IMR-90 (cell line): ENCODE results near the gene CAMK2G. TPM values are rescaled to one million over a fixed set of nuclear protein-coding genes. Genes with fewer than 3 reads are reported as not detected.

Experiments
- ATAC-seq: fragments of 200-7000 bp; cut with Tn5 transposase; 2 replicates; pipeline ENCODE4 v1.9.1; 2020; ENCODE audit warnings: low read depth, mild to moderate bottlenecking, moderate library complexity
- BruUV-seq: library from RNA; stranded (reverse); fragments of 400-500 nt; replicated peaks from 2 replicates; lab custom pipeline; 2021; lab: Mats Ljungman, UMichigan
- CTCF ChIA-PET: fragments of 300-600 bp; formaldehyde crosslinking; extraction: SDS; loops from one replicate; lab custom pipeline; 2021; ENCODE audit warnings: antibody characterized with exemption; lab: Yijun Ruan, JAX
- POLR2A ChIA-PET: fragments of 300-600 bp; sonication (Branson Sonifier 250); formaldehyde crosslinking; loops from one replicate; lab custom pipeline; 2022; ENCODE audit warnings: antibody characterized with exemption; ENCODE audit not compliant: unreplicated experiment; lab: Charles Lee
- DNase-seq: peaks from one replicate; pipeline ENCODE4 v3.0.0; 2013
- H2AFZ ChIP-seq: replicated peaks from 2 replicates; pipeline ENCODE3; 2013; ENCODE audit warnings: low read length, mild to moderate bottlenecking; ENCODE audit not compliant: poor library complexity
- H2AK5ac ChIP-seq: 2 replicates; pipeline ENCODE4 v1.6.1; 2013; ENCODE audit warnings: low read depth, low read length, inconsistent platforms
- H2AK9ac ChIP-seq: replicated peaks from 2 replicates; pipeline ENCODE3; 2013; ENCODE audit warnings: mild to moderate bottlenecking, low read depth, low read length, moderate library complexity; ENCODE audit not compliant: poor library complexity
- H2BK120ac ChIP-seq: 2 replicates; pipeline ENCODE4 v1.6.1; 2013; ENCODE audit warnings: low read depth, low read length, inconsistent platforms
- H2BK15ac ChIP-seq: 3 replicates; pipeline ENCODE4 v1.6.1; 2013; ENCODE audit warnings: low read depth, low read length, inconsistent platforms
- H2BK20ac ChIP-seq: 2 replicates; pipeline ENCODE4 v1.6.1; 2013; ENCODE audit warnings: low read depth, mild to moderate bottlenecking, inconsistent platforms, low read length, moderate library complexity
- H2BK5ac ChIP-seq: 2 replicates; pipeline ENCODE4 v1.6.1; 2013; ENCODE audit warnings: mild to moderate bottlenecking, low read depth, low read length, inconsistent platforms; ENCODE audit not compliant: poor library complexity, severe bottlenecking
- H3K14ac ChIP-seq: replicated peaks from 2 replicates; pipeline ENCODE4 v1.6.1; 2013; ENCODE audit warnings: low read depth, low read length, inconsistent platforms
- H3K18ac ChIP-seq: 2 replicates; pipeline ENCODE4 v1.6.1; 2013; ENCODE audit warnings: low read depth, low read length, control low read depth
- H3K23ac ChIP-seq: 2 replicates; pipeline ENCODE4 v1.6.1; 2013; ENCODE audit warnings: low read depth, low read length, inconsistent platforms
- H3K27ac ChIP-seq: 2 replicates; pipeline ENCODE4 v1.5.1; 2013; ENCODE audit warnings: mild to moderate bottlenecking, control low read depth, low read length; ENCODE audit not compliant: insufficient read depth
- H3K27me3 ChIP-seq: 2 replicates; pipeline ENCODE4 v1.6.1; 2013; ENCODE audit warnings: low read length; ENCODE audit not compliant: control insufficient read depth, insufficient read depth
- H3K36me3 ChIP-seq: 2 replicates; pipeline ENCODE4 v1.6.1; 2013; ENCODE audit warnings: low read length, mixed read lengths; ENCODE audit not compliant: control insufficient read depth, insufficient read depth
- H3K4ac ChIP-seq: 2 replicates; pipeline ENCODE4 v1.6.1; 2013; ENCODE audit warnings: low read depth, low read length, inconsistent platforms
- H3K4me1 ChIP-seq: 2 replicates; pipeline ENCODE4 v1.6.1; 2013; ENCODE audit warnings: low read length, mixed read lengths; ENCODE audit not compliant: control insufficient read depth, insufficient read depth
- H3K4me2 ChIP-seq: 2 replicates; pipeline ENCODE4 v1.6.1; 2013; ENCODE audit warnings: low read depth, mild to moderate bottlenecking, control low read depth, low read length, moderate library complexity
- H3K4me3 ChIP-seq: 2 replicates; pipeline ENCODE4 v1.5.1; 2013; ENCODE audit warnings: low read depth, mild to moderate bottlenecking, control low read depth, low read length, moderate library complexity; ENCODE audit not compliant: insufficient read depth
- H3K56ac ChIP-seq: 2 replicates; pipeline ENCODE4 v1.6.1; 2013; ENCODE audit warnings: low read length, inconsistent platforms; ENCODE audit not compliant: insufficient read depth; ENCODE audit errors: extremely low read depth
- H3K79me1 ChIP-seq, 2 experiments: 2 replicates each; pipeline ENCODE4 v1.6.1; 2013; ENCODE audit warnings: low read length in 2 of 2, inconsistent platforms in 1 of 2, low read depth in 1 of 2
- H3K9ac ChIP-seq: 2 replicates; pipeline ENCODE4 v1.6.1; 2013; ENCODE audit warnings: low read depth, low read length, control low read depth
- H3K9me1 ChIP-seq: 2 replicates; pipeline ENCODE4 v1.6.1; 2013; ENCODE audit warnings: low read length, inconsistent platforms; ENCODE audit not compliant: insufficient read depth
- H3K9me3 ChIP-seq: 2 replicates; pipeline ENCODE4 v1.6.1; 2013; ENCODE audit warnings: low read length; ENCODE audit not compliant: control insufficient read depth, insufficient read depth
- H4K20me1 ChIP-seq: 2 replicates; pipeline ENCODE4 v1.6.1; 2013; ENCODE audit warnings: low read length, inconsistent platforms; ENCODE audit not compliant: insufficient read depth
- H4K5ac ChIP-seq: 2 replicates; pipeline ENCODE4 v1.6.1; 2013; ENCODE audit warnings: mild to moderate bottlenecking, low read depth, low read length, control low read depth
- H4K8ac ChIP-seq, 2 experiments: 2 replicates each; pipeline ENCODE4 v1.6.1; 2013; ENCODE audit warnings: low read depth in 2 of 2, low read length in 2 of 2, control low read depth in 1 of 2, inconsistent platforms in 1 of 2
- H4K91ac ChIP-seq: 2 replicates; pipeline ENCODE4 v1.6.1; 2013; ENCODE audit warnings: low read depth, low read length, inconsistent platforms; ENCODE audit not compliant: insufficient read depth
- BHLHE40 ChIP-seq: fragments of 150-350 bp; IDR thresholded peaks from 2 replicates; pipeline ENCODE4 v1.6.1; 2016; ENCODE audit warnings: mild to moderate bottlenecking, low read depth, low read length
- CEBPB ChIP-seq: IDR thresholded peaks from 2 replicates; pipeline ENCODE4 v1.6.1; 2012; ENCODE audit warnings: low read depth, low read length, improper control_type of control experiment
- CHD1 ChIP-seq: IDR thresholded peaks from 2 replicates; pipeline ENCODE4 v1.6.1; 2012; ENCODE audit warnings: low read depth, low read length, improper control_type of control experiment
- FOS ChIP-seq: fragments of 150-350 bp; IDR thresholded peaks from 2 replicates; pipeline ENCODE4 v1.6.1; 2016; ENCODE audit warnings: low read depth, low read length
- MAFK ChIP-seq: IDR thresholded peaks from 2 replicates; pipeline ENCODE4 v1.6.1; 2012; ENCODE audit warnings: low read depth, low read length, improper control_type of control experiment
- MAZ ChIP-seq: IDR thresholded peaks from 2 replicates; pipeline ENCODE4 v1.6.1; 2012; ENCODE audit warnings: low read depth, mild to moderate bottlenecking, low read length, improper control_type of control experiment, moderate library complexity, borderline replicate concordance
- MXI1 ChIP-seq: IDR thresholded peaks from 2 replicates; pipeline ENCODE4 v1.6.1; 2012; ENCODE audit warnings: low read depth, mild to moderate bottlenecking, low read length, moderate library complexity, borderline replicate concordance
- NFE2L2 ChIP-seq: fragments of 150-350 bp; IDR thresholded peaks from 2 replicates; pipeline ENCODE4 v1.6.1; 2016; ENCODE audit warnings: low read depth, mild to moderate bottlenecking, low read length
- POLR2A ChIP-seq: IDR thresholded peaks from 2 replicates; pipeline ENCODE4 v1.6.1; 2012; ENCODE audit warnings: mild to moderate bottlenecking, low read depth, low read length
- RAD21 ChIP-seq: IDR thresholded peaks from 2 replicates; pipeline ENCODE4 v1.6.1; 2012; ENCODE audit warnings: low read length, improper control_type of control experiment
- RCOR1 ChIP-seq: IDR thresholded peaks from 2 replicates; pipeline ENCODE4 v1.6.1; 2012; ENCODE audit warnings: mild to moderate bottlenecking, low read length, improper control_type of control experiment; ENCODE audit not compliant: insufficient replicate concordance
- RFX5 ChIP-seq: IDR thresholded peaks from 2 replicates; pipeline ENCODE4 v1.8.0; 2012; ENCODE audit warnings: low read depth, mild to moderate bottlenecking, low read length, moderate library complexity
- SMC3 ChIP-seq: fragments of 150-350 bp; IDR thresholded peaks from 2 replicates; pipeline ENCODE4 v1.6.1; 2016; ENCODE audit warnings: low read depth, mild to moderate bottlenecking, antibody characterized with exemption, low read length, moderate library complexity
- WGBS, 2 experiments: methylation state at CpG; one replicate each; pipeline versions ENCODE4 v1.1.5 to v1.1.7; 2013; ENCODE audit warnings: missing lambda C conversion rate in 2 of 2; ENCODE audit not compliant: insufficient read length in 1 of 2; ENCODE audit errors: extremely low coverage in 2 of 2; 5-methylcytosine and 5-hydroxymethylcytosine counted together
- dilution Hi-C: fragments of 300-500 bp; cut with HindIII; formaldehyde crosslinking; loops from one replicate; pipeline ENCODE4 v1.14.3; 2018; ENCODE audit warnings: low sequenced_read_pairs; ENCODE audit not compliant: unreplicated experiment
- in situ Hi-C: fragments of 300-500 bp; cut with MboI; formaldehyde crosslinking; loops from 3 replicates; pipeline ENCODE4 v1.14.3; 2019; ENCODE audit warnings: low sequenced_read_pairs, inconsistent platforms, mixed read lengths
- intact Hi-C: fragments of 100-400 bp; cut with micrococcal nuclease; formaldehyde crosslinking; loops from 2 replicates; pipeline ENCODE4 v1.10.0; 2022
- polyA plus RNA-seq, 3 experiments: library from polyadenylated mRNA; depleted of rRNA; stranded (reverse); fragments of >200 nt; gene quantifications; 2 replicates each; pipeline ENCODE4 v1.2.3, GENCODE V29; 2012; ENCODE audit warnings: low replicate concordance in 1 of 3
- total RNA-seq: library from RNA; depleted of rRNA; stranded (reverse); fragments of >200 nt; gene quantifications from 2 replicates; pipeline ENCODE4 v1.2.3, GENCODE V29; 2012
- TF ChIP-seq, protein P1 (sequence below): fragments of 150-350 bp; IDR thresholded peaks from 2 replicates; pipeline ENCODE4 v1.6.1; 2016; ENCODE audit warnings: low read depth, mild to moderate bottlenecking, low read length, moderate library complexity, borderline replicate concordance
- TF ChIP-seq, protein P2 (sequence below): fragments of 150-350 bp; IDR thresholded peaks from 2 replicates; pipeline ENCODE4 v1.6.1; 2017; ENCODE audit warnings: mild to moderate bottlenecking, antibody characterized with exemption, low read length, low read depth
- TF ChIP-seq, protein P3 (sequence below): conservative IDR thresholded peaks from 2 replicates; pipeline ENCODE4 v1.5.1; 2012; ENCODE audit warnings: mild to moderate bottlenecking, low read depth, low read length, improper control_type of control experiment

Gene CAMK2G
- total and polyA plus RNA-seq, 2 of the 4 experiments (the other 2 are of a cell fraction): 20.4 to 25.4 TPM

DNA sequence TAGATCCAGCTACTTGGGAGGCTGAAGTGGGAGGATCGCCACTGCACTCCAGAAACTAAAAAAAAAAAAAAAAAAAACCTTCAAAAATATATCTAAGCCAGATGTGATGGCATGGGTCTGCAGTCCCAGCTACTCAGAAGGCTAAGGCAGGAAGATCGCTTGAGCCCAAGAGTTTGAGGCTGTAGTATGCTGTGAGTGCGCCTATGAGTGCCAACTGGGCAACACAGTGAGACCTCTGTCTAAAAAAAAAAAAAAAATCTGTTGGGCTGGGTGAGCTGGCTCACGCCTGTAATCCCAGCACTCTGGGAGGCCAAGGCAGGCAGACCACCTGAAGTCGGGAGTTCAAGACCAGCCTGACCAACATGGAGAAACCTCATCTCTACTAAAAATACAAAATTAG, 95.3 kb downstream of the CAMK2G start:
- no peak overlapping the region for H2AK5ac ChIP-seq
- ChIA-PET CTCF (interaction anchor here (0.6 kb wide), 1 partner anchor 1610 kb away, joined by 3 read pairs; no protein-coding TSS in a partner anchor), POLR2A (no interaction called here)

More for the DNA sequence above, 95.3 kb downstream of the CAMK2G start:
- peaks cover 6% of the 10 kb centered on the region; the same call in 1 of the 2 replicates for H3K4me1 ChIP-seq
- no peak overlapping the region for H2BK120ac ChIP-seq
- H4K91ac ChIP-seq: no peak overlapping the region
- H3K23ac ChIP-seq: no peak overlapping the region
- 100% methylated on average over 3 of the region's 5 CpGs; no CpG with 5 or more reads in 1 of the 2 experiments for WGBS, 2 experiments
- H3K4ac ChIP-seq: no peak overlapping the region
- 0 out of 2 replicates have a peak, but pooled peaks cover 2% of the 10 kb centered on the region for H3K9me1 ChIP-seq
- no peak overlapping the region for H3K27ac ChIP-seq
- H3K9me3 ChIP-seq: no peaks in the 10 kb centered on the region
- peaks cover 19% of the 10 kb centered on the region for H3K36me3 ChIP-seq
- H3K79me1 ChIP-seq: peaks cover 13 to 61% of the 10 kb centered on the region in 2 experiments
- no TSS peak for BruUV-seq
- intact Hi-C loops: no loop called here
- H3K4me3 ChIP-seq: no peak overlapping the region
- H2AFZ ChIP-seq: no peak overlapping the region
- no peak overlapping the region for H3K4me2 ChIP-seq
- H3K9ac ChIP-seq: no peak overlapping the region
- in situ Hi-C loops: no loop called here
- peaks cover 16% of the 10 kb centered on the region for H4K20me1 ChIP-seq
- H2BK15ac ChIP-seq: no peak overlapping the region
- no peak overlapping the region for H3K14ac ChIP-seq
- dilution Hi-C loops: no loop called here
- no peak overlapping the region for H4K8ac ChIP-seq
- H3K27me3 ChIP-seq: no peaks in the 10 kb centered on the region
- no peak for TF ChIP-seq CHD1
- TF ChIP-seq, protein P1, sequence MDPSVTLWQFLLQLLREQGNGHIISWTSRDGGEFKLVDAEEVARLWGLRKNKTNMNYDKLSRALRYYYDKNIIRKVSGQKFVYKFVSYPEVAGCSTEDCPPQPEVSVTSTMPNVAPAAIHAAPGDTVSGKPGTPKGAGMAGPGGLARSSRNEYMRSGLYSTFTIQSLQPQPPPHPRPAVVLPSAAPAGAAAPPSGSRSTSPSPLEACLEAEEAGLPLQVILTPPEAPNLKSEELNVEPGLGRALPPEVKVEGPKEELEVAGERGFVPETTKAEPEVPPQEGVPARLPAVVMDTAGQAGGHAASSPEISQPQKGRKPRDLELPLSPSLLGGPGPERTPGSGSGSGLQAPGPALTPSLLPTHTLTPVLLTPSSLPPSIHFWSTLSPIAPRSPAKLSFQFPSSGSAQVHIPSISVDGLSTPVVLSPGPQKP: no peak
- no peak for TF ChIP-seq CEBPB
- TF ChIP-seq MXI1: no peak
- TF ChIP-seq POLR2A: no peak
- no peak for TF ChIP-seq BHLHE40
- TF ChIP-seq FOS: no peak
- no peak for TF ChIP-seq MAZ
- no peak for TF ChIP-seq RCOR1
- no peak for TF ChIP-seq NFE2L2
- TF ChIP-seq RFX5: no peak
- TF ChIP-seq MAFK: no peak
- no peak for TF ChIP-seq RAD21
- TF ChIP-seq SMC3: no peak
- TF ChIP-seq, protein P2, sequence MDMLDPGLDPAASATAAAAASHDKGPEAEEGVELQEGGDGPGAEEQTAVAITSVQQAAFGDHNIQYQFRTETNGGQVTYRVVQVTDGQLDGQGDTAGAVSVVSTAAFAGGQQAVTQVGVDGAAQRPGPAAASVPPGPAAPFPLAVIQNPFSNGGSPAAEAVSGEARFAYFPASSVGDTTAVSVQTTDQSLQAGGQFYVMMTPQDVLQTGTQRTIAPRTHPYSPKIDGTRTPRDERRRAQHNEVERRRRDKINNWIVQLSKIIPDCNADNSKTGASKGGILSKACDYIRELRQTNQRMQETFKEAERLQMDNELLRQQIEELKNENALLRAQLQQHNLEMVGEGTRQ: no peak
- TF ChIP-seq, protein P3, sequence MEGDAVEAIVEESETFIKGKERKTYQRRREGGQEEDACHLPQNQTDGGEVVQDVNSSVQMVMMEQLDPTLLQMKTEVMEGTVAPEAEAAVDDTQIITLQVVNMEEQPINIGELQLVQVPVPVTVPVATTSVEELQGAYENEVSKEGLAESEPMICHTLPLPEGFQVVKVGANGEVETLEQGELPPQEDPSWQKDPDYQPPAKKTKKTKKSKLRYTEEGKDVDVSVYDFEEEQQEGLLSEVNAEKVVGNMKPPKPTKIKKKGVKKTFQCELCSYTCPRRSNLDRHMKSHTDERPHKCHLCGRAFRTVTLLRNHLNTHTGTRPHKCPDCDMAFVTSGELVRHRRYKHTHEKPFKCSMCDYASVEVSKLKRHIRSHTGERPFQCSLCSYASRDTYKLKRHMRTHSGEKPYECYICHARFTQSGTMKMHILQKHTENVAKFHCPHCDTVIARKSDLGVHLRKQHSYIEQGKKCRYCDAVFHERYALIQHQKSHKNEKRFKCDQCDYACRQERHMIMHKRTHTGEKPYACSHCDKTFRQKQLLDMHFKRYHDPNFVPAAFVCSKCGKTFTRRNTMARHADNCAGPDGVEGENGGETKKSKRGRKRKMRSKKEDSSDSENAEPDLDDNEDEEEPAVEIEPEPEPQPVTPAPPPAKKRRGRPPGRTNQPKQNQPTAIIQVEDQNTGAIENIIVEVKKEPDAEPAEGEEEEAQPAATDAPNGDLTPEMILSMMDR: no peak
- no peak overlapping the region for H3K56ac ChIP-seq
- H2AK9ac ChIP-seq: no peak overlapping the region
- H3K18ac ChIP-seq: no peak overlapping the region
- H2BK5ac ChIP-seq: no peak overlapping the region
- H4K5ac ChIP-seq: no peak overlapping the region
- no peak for DNase-seq
- ATAC-seq: no peak
- no peak overlapping the region for H2BK20ac ChIP-seq
